ENCODE data around the gene POLR3B.

GRCh38 chr12:106308611-106309010 is 48.9 kb upstream of the POLR3B start:
- TF ChIP-seq EGR1 (IDR thresholded peaks at IDR 0.05): no peak
- no peak for TF ChIP-seq CEBPB (IDR thresholded peaks at IDR 0.05)
- no peak for TF ChIP-seq TAF1 (IDR thresholded peaks at IDR 0.05; ENCODE audit: low read depth)
- TF ChIP-seq, protein P1, sequence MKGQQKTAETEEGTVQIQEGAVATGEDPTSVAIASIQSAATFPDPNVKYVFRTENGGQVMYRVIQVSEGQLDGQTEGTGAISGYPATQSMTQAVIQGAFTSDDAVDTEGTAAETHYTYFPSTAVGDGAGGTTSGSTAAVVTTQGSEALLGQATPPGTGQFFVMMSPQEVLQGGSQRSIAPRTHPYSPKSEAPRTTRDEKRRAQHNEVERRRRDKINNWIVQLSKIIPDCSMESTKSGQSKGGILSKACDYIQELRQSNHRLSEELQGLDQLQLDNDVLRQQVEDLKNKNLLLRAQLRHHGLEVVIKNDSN (IDR thresholded peaks at IDR 0.05): no peak
- no peak for TF ChIP-seq REST (IDR thresholded peaks at IDR 0.05; ENCODE audit: low read depth)
- no peak for TF ChIP-seq RAD21 (IDR thresholded peaks at IDR 0.05; ENCODE audit: low read depth)
- no peak for TF ChIP-seq CREB1 (IDR thresholded peaks at IDR 0.05; ENCODE audit: low read depth)
- no peak for TF ChIP-seq YY1 (IDR thresholded peaks at IDR 0.05; ENCODE audit: low read depth)
- TF ChIP-seq FOXM1 (IDR thresholded peaks at IDR 0.05; ENCODE audit: borderline replicate concordance, low read depth): no peak
- no peak for TF ChIP-seq EP300 (IDR thresholded peaks at IDR 0.05; ENCODE audit: borderline replicate concordance)
